GM21619 (cell line): ENCODE measurements around the gene LDLRAD4.

Experiments used
- ATAC-seq: cut with Tn5 transposase; IDR thresholded peaks from one replicate; pipeline ENCODE4 v1.9.1; 2021; ENCODE audit not compliant: unreplicated experiment

LDLRAD4 gene

GRCh38 chr18:13280070-13280795 is 61.7 kb downstream of the LDLRAD4 start:
- ATAC-seq, result no peak

- no peak for ATAC-seq
These were observed 62.8 kb downstream of the LDLRAD4 start for GRCh38 chr18:13281406-13281805.

GRCh38 chr18:13283746-13284145 is 65.2 kb downstream of the LDLRAD4 start:
- ATAC-seq, result no peak

DNA sequence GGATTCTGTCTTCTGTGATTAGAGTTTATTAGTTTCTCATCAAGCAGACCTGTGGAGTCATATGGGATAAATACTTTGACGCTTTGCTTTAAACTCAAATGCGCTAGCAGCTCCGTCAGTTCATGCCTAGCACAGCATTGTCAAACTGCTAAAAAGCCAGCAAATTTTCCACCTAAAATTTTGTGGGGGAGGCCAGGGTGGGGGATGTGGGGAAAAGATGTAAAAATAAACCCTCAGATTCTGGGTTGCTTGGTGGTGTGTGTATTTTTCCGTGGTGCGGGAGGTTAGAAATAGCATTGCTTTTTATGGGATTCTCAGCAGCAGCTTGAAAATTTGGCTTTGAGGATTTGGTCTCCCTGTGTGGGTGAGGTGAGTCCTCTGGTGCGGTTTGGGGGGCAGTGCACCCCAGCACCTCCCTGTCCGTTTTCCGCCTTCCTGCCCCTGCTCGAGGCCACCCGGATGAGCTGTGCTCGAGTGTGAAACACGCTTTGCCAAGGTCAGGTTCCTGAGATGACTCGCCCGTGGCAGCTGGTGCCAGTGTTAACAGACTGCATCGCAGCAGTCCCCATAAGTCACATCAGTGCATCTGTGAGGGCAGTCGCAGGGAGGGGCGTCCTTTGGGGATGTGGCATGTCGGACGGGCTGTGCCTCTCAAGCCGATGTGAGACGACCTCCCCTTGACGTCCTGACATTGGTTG is 65.9 kb downstream of the LDLRAD4 start:
- ATAC-seq, result no peak

DNA sequence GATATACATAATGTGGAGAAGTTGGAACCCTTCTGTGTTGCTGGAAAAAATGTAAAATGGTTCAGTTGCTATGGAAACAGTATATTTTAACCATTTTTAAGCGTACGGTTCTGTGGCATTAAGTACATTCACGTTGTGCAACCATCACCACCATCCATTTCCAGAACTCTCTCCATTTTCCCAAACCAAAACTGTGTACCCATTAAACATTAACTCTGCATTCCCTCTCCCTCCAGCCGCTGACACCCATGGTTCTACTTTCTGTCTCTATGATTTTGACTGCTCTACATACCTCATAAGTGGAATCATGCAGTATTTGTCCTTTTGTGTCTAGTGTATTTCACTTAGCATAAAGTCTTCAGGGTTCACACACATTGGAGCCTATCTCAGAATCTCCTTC is 67.3 kb downstream of the LDLRAD4 start:
- ATAC-seq, result no peak

GRCh38 chr18:13286456-13287125 is 68.0 kb downstream of the LDLRAD4 start:
- ATAC-seq, result no peak

DNA sequence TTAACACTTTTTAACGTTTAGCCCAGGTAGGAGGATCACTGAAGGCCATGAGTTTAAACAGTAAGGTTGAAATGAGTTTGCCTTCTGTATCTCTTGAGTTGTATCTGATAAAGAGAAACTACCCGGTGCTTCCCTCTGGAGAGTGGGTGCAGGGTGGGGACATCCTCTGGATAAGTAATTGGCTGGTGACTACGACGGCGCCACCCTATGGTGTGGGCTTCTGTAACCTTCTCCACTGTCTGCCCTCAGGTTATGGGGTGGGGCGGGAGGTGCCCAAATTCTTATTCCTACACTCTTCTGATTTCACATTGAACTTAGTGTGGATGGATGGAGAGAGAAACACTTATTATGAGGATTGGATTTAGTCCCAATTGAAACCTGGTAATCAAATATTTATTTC is 68.8 kb downstream of the LDLRAD4 start:
- no peak for ATAC-seq

GRCh38 chr18:13288509-13289133 is 70.1 kb downstream of the LDLRAD4 start:
- ATAC-seq, result no peak

- ATAC-seq, result no peak
These were observed 71.1 kb downstream of the LDLRAD4 start for GRCh38 chr18:13289481-13290205.

- no peak for ATAC-seq
These were observed 72.3 kb downstream of the LDLRAD4 start for GRCh38 chr18:13290856-13291271.

GRCh38 chr18:13291299-13291698 is 72.7 kb downstream of the LDLRAD4 start:
- ATAC-seq, result no peak

- ATAC-seq, result no peak
These were observed 73.3 kb downstream of the LDLRAD4 start for GRCh38 chr18:13291745-13292447.

- no peak for ATAC-seq
These were observed 74.2 kb downstream of the LDLRAD4 start for GRCh38 chr18:13292736-13293135.

DNA sequence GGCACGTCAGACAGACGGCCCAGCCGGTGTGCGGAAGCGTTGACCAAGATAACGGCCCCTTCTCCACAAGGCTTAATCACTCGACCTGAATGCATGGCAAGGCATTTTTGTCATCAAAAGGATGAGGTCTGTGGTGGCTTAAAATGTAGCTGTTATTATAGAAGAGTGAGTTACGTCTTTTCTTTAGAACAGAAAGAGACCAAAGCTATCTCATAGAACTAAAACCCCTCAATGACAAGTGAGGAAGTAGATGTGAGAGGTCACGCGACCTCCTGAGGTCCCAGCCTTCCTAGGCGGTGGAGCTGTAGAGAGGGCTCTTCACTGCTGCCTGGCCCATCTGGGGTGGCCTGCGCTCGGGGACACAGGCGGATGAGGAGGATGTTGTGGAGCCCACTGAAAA is 75.7 kb downstream of the LDLRAD4 start:
- no peak for ATAC-seq

GRCh38 chr18:13295894-13296293 is 77.3 kb downstream of the LDLRAD4 start:
- no peak for ATAC-seq

- ATAC-seq, result no peak
These were observed 78.5 kb downstream of the LDLRAD4 start for GRCh38 chr18:13296867-13297574.

- no peak for ATAC-seq
These were observed 79.7 kb downstream of the LDLRAD4 start for GRCh38 chr18:13298262-13298661.

GRCh38 chr18:13300029-13300428 is 81.5 kb downstream of the LDLRAD4 start:
- ATAC-seq, result no peak

GRCh38 chr18:13300796-13301195 is 82.2 kb downstream of the LDLRAD4 start:
- no peak for ATAC-seq

- no peak for ATAC-seq
These were observed 83.5 kb downstream of the LDLRAD4 start for GRCh38 chr18:13302040-13302439.
